ENCODE results near the gene XPNPEP1. TPM values are rescaled to one million over a fixed set of nuclear protein-coding genes. Genes with fewer than 3 reads are reported as not detected.

Gene XPNPEP1
- total and polyA plus RNA-seq, 8 donors: 34.1 to 112 (median 72.8) TPM

DNA sequence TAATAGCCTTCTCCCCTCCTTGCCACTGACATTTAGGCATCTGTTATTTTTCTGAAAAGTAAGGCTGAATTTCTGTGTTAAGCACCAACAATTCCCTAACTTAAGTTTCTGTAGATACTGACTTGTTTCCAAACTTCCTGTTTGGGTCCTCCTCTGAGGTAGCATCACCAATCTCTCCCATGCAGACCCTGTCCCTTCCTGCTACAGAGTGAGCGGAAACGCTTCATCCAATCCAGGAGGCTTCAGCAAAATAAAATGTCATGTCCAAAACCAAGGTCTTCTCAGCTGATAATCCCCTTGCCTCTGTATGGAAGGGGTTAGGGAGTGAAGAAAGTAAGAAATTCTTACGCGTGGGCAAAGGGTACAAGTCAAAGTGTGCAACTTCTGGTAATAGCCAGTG is 29.9 kb downstream of the XPNPEP1 start:
- DNase-seq: no peak
- 86 to 89% methylated on average over 4 of the region's 4 CpGs for WGBS, 2 donors

DNA sequence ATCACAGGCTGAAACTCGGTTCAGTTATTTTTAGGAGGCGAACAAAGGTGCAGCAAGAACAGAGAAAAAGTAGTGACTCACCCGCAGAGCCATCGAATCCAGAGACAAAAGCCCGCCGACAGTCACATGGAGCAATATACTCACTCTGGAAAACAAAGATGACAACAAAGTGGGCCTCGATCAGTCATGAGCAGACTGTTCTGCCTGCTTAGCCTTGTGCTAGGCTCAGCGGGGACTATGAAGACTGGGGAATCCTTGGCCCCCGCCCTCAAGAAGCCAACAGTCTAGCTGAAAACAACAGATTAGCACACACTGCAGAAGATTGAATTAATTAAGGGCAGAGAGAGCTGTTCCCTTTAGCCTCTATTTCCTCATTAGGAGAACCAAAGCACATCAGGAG is 30.4 kb downstream of the XPNPEP1 start:
- 52 to 57% methylated on average over 9 of the region's 9 CpGs for WGBS, 2 donors
- peak overlapping the region in 2 of 4 donors; percentile 12 to 37 for H3K27ac ChIP-seq
- FAIRE-seq (no peak), DNase-seq (no peak), ATAC-seq (peak in 2 of 4 donors; percentile 11 to 12)
- intact Hi-C loops (cut with DNase I): loop anchor here in 1 of 3 donors (10.0 kb wide), 1 partner anchor 122 kb away; no protein-coding TSS in a partner anchor
- H3K4me1 ChIP-seq: peaks cover 25 to 54% (median 34%) of the 10 kb centered on the region in 3 donors
- no peaks in the 10 kb centered on the region for H3K27me3 ChIP-seq
- H3K4me3 ChIP-seq: no peak overlapping the region
- no peak for TF ChIP-seq CTCF (IDR thresholded peaks at IDR 0.05)
- no peaks in the 10 kb centered on the region for H3K9me3 ChIP-seq
- peaks cover 0 to 22% (median 0%) of the 10 kb centered on the region in 3 donors for H3K36me3 ChIP-seq

More for the DNA sequence above, 29.9 kb downstream of the XPNPEP1 start:
- TF ChIP-seq CTCF (IDR thresholded peaks at IDR 0.05): no peak
- H3K27me3 ChIP-seq: no peaks in the 10 kb centered on the region
- FAIRE-seq (no peak), ATAC-seq (no peak)
- peaks cover 0 to 18% (median 0%) of the 10 kb centered on the region in 3 donors for H3K36me3 ChIP-seq
- peak overlapping the region in 2 of 4 donors; percentile 12 to 37 for H3K27ac ChIP-seq
- intact Hi-C loops (cut with DNase I): loop anchor here in 1 of 3 donors (10.0 kb wide), 1 partner anchor 121 kb away; no protein-coding TSS in a partner anchor
- no peak overlapping the region for H3K4me3 ChIP-seq
- H3K9me3 ChIP-seq: no peaks in the 10 kb centered on the region
- peaks cover 25 to 54% (median 35%) of the 10 kb centered on the region in 3 donors for H3K4me1 ChIP-seq

- no peak for TF ChIP-seq CTCF (IDR thresholded peaks at IDR 0.05)
- DNase-seq (no peak), FAIRE-seq (no peak), ATAC-seq (peak in 2 of 4 donors; percentile 3 to 12)
- Histone ChIP-seq H3K27ac (peak overlapping the region in 2 of 4 donors; percentile 12 to 37), H3K27me3 (no peaks in the 10 kb centered on the region), H3K36me3 (peaks cover 0 to 27% (median 0%) of the 10 kb centered on the region in 3 donors), H3K9me3 (no peaks in the 10 kb centered on the region), H3K4me3 (no peak overlapping the region), H3K4me1 (peaks cover 25 to 54% (median 34%) of the 10 kb centered on the region in 3 donors)
- WGBS, 2 donors: 49 to 52% methylated on average over 4 of the region's 4 CpGs
- intact Hi-C loops (cut with DNase I): loop anchor here in 1 of 3 donors (10.0 kb wide), 1 partner anchor 123 kb away; no protein-coding TSS in a partner anchor
Measured at GRCh38 chr10:109892117-109892516, 31.2 kb downstream of the XPNPEP1 start.

DNA sequence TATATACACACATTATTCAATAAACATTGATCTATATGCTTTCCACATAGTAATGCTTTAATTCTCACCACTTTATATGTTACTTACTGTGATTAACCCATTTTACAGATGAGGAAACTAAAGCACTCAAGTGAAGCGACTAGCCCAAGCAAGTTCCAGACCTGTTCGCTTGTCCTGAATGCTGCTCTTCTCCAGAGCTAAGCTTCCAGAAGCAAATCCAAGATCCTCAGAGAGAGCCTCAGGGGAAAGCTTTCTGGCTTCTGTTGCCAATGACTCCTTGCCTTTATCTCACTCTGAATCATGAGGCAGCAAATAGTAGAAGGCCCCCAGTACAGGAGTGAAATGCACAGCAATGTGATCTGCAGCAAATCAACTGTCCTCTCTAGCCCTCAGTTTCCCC is 32.2 kb downstream of the XPNPEP1 start:
- 87 to 89% methylated on average over 2 of the region's 2 CpGs for WGBS, 2 donors
- no peak for TF ChIP-seq CTCF (IDR thresholded peaks at IDR 0.05)
- intact Hi-C loops (cut with DNase I): loop anchor here in 1 of 3 donors (10.0 kb wide), 1 partner anchor 124 kb away; no protein-coding TSS in a partner anchor
- Histone ChIP-seq H3K4me3 (no peak overlapping the region), H3K27ac (no peak overlapping the region), H3K9me3 (no peaks in the 10 kb centered on the region), H3K36me3 (peaks cover 0 to 31% (median 7%) of the 10 kb centered on the region in 3 donors), H3K27me3 (no peaks in the 10 kb centered on the region), H3K4me1 (peaks cover 19 to 46% (median 34%) of the 10 kb centered on the region in 3 donors)
- no peak for ATAC-seq
- DNase-seq: no peak
- no peak for FAIRE-seq

- H3K27ac ChIP-seq: peak overlapping the region in 1 of 4 donors; percentile 5
- 71 to 76% methylated on average over 4 of the region's 4 CpGs for WGBS, 2 donors
- peaks cover 12 to 34% (median 27%) of the 10 kb centered on the region in 3 donors for H3K4me1 ChIP-seq
- no peaks in the 10 kb centered on the region for H3K9me3 ChIP-seq
- TF ChIP-seq CTCF (IDR thresholded peaks at IDR 0.05): no peak
- ATAC-seq (peak in 1 of 4 donors; percentile 4), FAIRE-seq (no peak), DNase-seq (no peak)
- H3K4me3 ChIP-seq: no peak overlapping the region
- intact Hi-C loops (cut with DNase I): loop anchor here in 1 of 3 donors (10.0 kb wide), 3 partner anchors 125 to 395 kb away; no protein-coding TSS in a partner anchor
- H3K27me3 ChIP-seq: no peaks in the 10 kb centered on the region
- peaks cover 0 to 36% (median 10%) of the 10 kb centered on the region in 3 donors for H3K36me3 ChIP-seq
Measured at GRCh38 chr10:109889867-109890266, 33.4 kb downstream of the XPNPEP1 start.
